Gastrocnemius medialis (tissue), 4 donors: ENCODE results near the gene INSYN2B.

Experiments used
- CTCF ChIP-seq, 5 experiments: fragments of 450-650 bp in 3 of 5; fragments of 200-600 bp in 2 of 5; sonication (generic) in 2 of 5; IDR thresholded peaks in 4 of 5; conservative IDR thresholded peaks in 1 of 5; 1 replicate in 4 of 5; 2 replicates in 1 of 5; pipeline ENCODE4 v1.5.1; 2016 to 2019; ENCODE audit warnings: antibody characterized with exemption in 5 of 5, mild to moderate bottlenecking in 3 of 5, moderate library complexity in 3 of 5
- POLR2A ChIP-seq, 2 donors: fragments of 450-650 bp; IDR thresholded peaks; one replicate each; pipeline ENCODE4 v1.6.1; 2017; ENCODE audit warnings: antibody characterized with exemption in 2 of 2, mild to moderate bottlenecking in 2 of 2, moderate library complexity in 2 of 2

GRCh38 chr5:170011751-170012150 is 31.5 kb upstream of the INSYN2B start:
- TF ChIP-seq CTCF (IDR thresholded peaks at IDR 0.05 in 4 of 5, conservative IDR thresholded peaks at IDR 0.05 in 1 of 5), result no peak
- no peak for TF ChIP-seq POLR2A (IDR thresholded peaks at IDR 0.05)
